Ovary (tissue), 3 donors: Measurements from ENCODE around the gene IDI2.

Experiments
- POLR2A ChIP-seq: fragments of 450-650 bp; IDR thresholded peaks from one replicate; pipeline ENCODE4 v1.6.1; 2017; ENCODE audit warnings: antibody characterized with exemption, mild to moderate bottlenecking, moderate library complexity
- TF ChIP-seq, protein P1 (sequence below), 3 donors: fragments of 450-650 bp in 2 of 3; fragments of 200-600 bp in 1 of 3; IDR thresholded peaks; one replicate each; pipeline versions ENCODE4 v1.5.1 to v1.8.0; 2016 to 2022; ENCODE audit warnings: antibody characterized with exemption in 3 of 3, mild to moderate bottlenecking in 1 of 3
- donor health status: DM: no; HTN: no; CAD: no.

- TF ChIP-seq, protein P1, sequence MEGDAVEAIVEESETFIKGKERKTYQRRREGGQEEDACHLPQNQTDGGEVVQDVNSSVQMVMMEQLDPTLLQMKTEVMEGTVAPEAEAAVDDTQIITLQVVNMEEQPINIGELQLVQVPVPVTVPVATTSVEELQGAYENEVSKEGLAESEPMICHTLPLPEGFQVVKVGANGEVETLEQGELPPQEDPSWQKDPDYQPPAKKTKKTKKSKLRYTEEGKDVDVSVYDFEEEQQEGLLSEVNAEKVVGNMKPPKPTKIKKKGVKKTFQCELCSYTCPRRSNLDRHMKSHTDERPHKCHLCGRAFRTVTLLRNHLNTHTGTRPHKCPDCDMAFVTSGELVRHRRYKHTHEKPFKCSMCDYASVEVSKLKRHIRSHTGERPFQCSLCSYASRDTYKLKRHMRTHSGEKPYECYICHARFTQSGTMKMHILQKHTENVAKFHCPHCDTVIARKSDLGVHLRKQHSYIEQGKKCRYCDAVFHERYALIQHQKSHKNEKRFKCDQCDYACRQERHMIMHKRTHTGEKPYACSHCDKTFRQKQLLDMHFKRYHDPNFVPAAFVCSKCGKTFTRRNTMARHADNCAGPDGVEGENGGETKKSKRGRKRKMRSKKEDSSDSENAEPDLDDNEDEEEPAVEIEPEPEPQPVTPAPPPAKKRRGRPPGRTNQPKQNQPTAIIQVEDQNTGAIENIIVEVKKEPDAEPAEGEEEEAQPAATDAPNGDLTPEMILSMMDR (IDR thresholded peaks at IDR 0.05), result no peak
- no peak for TF ChIP-seq POLR2A
Measured at GRCh38 chr10:992871-993270, 32.8 kb downstream of the IDI2 start.
